GM12873 (cell line): ENCODE measurements around the gene KRTAP9-4.

Experiments
- TF ChIP-seq, protein P1 (sequence below): IDR thresholded peaks from 2 replicates; pipeline ENCODE4 v1.5.1; 2012; ENCODE audit warnings: low read depth, mild to moderate bottlenecking, moderate library complexity, low read length, control low read depth; ENCODE audit not compliant: insufficient read depth; ENCODE audit errors: missing control alignments

The KRTAP9-4 gene

GRCh38 chr17:41298458-41299135, 49.1 kb downstream of the KRTAP9-4 start:
- TF ChIP-seq, protein P1, sequence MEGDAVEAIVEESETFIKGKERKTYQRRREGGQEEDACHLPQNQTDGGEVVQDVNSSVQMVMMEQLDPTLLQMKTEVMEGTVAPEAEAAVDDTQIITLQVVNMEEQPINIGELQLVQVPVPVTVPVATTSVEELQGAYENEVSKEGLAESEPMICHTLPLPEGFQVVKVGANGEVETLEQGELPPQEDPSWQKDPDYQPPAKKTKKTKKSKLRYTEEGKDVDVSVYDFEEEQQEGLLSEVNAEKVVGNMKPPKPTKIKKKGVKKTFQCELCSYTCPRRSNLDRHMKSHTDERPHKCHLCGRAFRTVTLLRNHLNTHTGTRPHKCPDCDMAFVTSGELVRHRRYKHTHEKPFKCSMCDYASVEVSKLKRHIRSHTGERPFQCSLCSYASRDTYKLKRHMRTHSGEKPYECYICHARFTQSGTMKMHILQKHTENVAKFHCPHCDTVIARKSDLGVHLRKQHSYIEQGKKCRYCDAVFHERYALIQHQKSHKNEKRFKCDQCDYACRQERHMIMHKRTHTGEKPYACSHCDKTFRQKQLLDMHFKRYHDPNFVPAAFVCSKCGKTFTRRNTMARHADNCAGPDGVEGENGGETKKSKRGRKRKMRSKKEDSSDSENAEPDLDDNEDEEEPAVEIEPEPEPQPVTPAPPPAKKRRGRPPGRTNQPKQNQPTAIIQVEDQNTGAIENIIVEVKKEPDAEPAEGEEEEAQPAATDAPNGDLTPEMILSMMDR, result no peak
